IPS-11a (cell line): ENCODE data around the gene MIF4GD.
"Not testable (repeated sequence)": the region's sequence is repeated elsewhere in the genome, so short reads cannot be mapped to it uniquely, and the experiment has no call there.

Experiments
- H3K4me3 ChIP-seq: one replicate; pipeline ENCODE4 v1.5.1; 2013; ENCODE audit warnings: low read depth, low read length, control low read depth

Gene MIF4GD

GRCh38 chr17:75262112-75262606 is 8.9 kb downstream of the MIF4GD start:
- H3K4me3 ChIP-seq: peak overlapping the region; percentile 82

DNA sequence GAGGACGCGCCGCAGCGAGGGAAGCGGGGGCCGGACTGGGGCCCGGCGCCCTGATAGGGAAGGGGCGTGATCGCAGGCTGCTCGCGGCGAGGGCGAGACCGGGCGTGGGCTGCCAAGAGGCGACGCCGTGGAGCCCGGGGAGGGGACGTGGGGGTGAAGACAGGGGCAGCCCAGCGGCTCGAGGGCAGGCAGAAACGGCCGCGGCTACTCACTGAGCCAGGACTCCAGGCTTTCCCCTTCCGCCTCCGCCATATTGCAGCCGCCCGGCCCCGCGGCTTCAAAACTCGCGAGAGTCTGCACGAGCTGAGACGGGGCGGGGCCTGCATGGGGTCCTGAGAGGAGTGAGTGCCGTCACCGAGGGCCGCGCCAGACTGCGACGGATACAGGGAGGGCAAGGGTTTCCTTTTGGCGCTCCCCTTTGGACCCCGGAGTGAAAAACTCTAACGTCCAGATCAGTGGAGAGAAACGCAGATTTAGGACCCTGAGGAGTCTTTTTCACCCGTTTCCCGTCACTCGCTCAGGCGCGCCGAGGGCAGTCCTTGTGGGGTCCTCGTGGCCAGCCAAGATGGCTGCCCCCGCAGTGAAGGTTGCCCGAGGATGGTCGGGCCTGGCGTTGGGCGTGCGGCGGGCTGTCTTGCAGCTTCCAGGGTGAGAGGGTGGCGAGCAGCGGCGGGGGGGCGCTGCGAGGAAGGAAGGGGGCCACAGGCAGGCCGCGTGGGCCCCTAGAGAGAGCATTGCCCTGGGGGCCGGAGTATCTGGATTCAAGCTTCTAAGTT is 9.5 kb downstream of the MIF4GD start, which contains the start of the genes GGA3 and MRPS7:
Gene GGA3 (minus strand): TSS at position 271 of the 776 bp plus-strand sequence. CDS start 19 bp downstream, at position 252.
Gene MRPS7 (plus strand): TSS at position 544 of the 776 bp plus-strand sequence. CDS start 22 bp downstream, at position 566.
- H3K4me3 ChIP-seq: peak within 1 kb of the TSS; percentile 82

- peak overlapping the region; percentile 82 for H3K4me3 ChIP-seq
Measured at GRCh38 chr17:75260641-75261335, 10.2 kb downstream of the MIF4GD start.

DNA sequence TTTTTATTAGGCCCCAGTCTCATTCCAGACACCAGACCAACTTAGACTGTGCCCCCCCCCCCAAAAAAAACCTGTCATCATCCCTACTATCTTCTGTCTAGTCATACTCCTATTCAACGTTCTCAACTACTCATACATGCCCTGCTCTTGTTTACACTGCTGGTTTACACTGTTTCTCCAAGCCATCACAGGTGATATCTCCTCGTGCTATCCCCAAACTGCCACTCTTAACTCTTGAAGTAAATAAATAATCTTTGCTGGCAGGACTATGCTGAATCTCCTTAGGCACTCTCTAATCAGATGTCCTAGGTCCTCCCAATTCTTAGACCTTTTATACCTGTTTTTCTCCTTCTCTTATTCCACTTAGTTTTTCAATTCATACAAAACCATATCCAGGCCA is 13.8 kb downstream of the MIF4GD start:
- H3K4me3 ChIP-seq: not testable (repeated sequence)

DNA sequence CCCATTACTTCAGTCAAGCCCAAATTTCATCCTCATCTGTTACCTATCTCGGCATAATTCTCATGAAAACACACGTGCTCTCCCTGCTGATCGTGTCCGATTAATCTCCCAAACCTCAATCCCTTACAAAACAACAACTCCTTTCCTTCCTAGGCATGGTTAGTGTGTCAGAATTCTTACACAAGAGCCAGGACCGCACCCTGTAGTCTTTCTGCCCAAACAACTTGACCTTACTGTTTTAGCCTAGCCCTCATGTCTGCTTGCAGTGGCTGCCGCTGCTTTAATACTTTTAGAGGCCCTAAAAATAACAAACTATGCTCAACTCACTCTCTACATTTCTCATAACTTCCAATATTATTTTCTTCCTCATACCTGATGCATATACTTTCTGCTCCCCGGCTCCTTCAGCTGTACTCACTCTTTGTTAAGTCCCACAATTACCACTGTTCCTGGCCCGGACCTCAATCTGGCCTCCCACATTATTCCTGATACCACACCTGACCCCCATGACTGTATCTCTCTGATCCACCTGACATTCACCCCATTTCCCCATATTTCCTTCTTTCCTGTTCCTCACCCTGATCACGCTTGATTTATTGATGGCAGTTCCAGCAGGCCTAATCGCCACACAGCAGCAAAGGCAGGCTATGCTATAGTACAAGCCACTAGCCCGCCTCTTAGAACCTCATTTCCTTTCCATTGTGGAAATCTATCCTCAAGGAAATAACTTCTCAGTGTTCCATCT is 14.9 kb downstream of the MIF4GD start:
- not testable (repeated sequence) for H3K4me3 ChIP-seq

DNA sequence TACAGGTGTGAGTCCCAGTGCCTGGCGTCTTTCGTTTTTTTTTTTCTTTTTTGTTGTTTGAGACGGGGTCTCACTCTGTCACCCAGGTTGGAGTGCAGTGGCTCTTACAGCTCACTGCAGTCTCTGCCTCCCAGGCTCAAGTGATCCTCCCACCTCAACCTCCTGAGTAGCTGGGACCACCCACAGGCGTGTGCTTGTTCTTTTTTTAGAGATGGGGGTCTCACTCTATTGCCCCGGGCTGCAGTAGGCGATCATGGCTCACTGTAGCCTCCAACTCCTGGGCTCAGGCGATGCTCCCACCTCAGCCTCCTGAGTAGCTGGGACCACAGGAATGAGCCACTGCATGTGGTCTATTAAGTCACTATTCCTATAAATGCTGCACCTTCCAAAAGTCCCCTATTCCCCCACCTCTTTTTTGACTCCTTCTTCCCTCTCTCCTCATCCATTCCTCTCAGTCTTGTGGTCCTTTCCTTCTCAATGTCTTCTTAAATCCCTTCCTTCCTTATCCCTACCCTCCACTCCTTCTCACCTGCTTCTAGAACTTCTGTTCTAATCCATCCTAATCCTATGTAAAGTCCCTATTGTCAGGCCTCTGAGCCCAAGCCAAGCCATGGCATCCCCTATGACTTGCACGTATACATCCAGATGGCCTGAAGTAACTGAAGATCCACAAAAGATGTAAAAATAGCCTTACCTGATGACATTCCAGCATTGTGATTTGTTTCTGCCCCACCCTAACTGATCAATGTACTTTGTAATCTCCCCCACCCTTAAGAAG is 18.8 kb downstream of the MIF4GD start:
- H3K4me3 ChIP-seq: no peak overlapping the region

DNA sequence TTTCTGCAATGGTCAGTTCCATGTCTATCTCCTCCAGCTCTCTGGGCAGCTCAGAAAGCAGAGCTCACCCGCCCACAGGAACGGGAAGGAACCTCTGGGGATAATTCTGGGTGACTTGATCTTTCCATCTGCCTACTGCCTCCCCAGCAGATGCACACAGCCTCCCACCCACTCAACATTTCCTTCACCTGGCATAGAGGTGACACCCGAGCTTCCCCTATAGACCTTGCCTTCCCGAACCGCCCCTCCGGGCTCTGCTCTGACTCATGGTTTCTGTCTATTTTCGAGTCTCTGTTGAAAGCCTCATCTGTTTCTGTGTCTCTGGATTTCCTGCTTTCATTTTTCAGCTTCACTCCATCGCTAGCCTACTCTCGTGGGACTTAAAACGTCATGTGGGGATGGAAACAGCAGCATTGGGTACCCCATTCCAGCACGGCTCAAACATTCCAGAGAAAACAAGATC is 21.0 kb downstream of the MIF4GD start:
- H3K4me3 ChIP-seq: no peak overlapping the region

GRCh38 chr17:75249564-75249963 is 21.5 kb downstream of the MIF4GD start:
- H3K4me3 ChIP-seq: no peak overlapping the region

- no peak overlapping the region for H3K4me3 ChIP-seq
Measured at GRCh38 chr17:75246404-75246803, 24.6 kb downstream of the MIF4GD start.

- H3K4me3 ChIP-seq: no peak overlapping the region
Measured at GRCh38 chr17:75245011-75245410, 26.0 kb downstream of the MIF4GD start.

GRCh38 chr17:75244133-75244866 is 26.7 kb downstream of the MIF4GD start:
- H3K4me3 ChIP-seq: no peak overlapping the region

DNA sequence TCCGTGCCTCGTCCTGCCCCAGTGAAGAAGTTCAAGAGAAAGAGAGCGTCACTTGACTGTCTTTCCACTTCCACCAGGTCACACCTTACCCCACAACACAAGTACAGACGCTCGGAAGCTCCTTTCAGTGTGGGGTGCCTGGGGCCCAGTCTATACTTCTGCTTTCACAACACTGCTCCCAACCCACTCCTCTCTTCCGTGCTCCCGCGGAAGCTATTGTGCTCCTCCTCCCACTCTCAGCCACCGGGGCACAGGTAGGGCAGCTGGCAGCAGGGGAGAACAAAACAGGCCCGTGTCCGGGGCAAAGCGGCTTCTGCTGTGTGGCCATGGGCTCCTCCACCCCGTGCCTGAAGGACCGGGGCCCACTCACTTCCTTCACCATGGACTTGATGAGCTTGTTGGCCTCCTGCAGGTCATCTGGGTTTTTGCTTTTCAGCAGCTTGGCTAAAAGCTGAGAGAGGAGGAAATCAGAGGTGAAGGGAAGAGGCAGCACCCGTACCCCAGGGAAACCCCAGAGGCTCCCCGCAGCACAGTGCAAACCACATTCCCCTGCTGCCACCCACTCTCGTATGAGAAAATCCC is 28.5 kb downstream of the MIF4GD start:
- H3K4me3 ChIP-seq: no peak overlapping the region

DNA sequence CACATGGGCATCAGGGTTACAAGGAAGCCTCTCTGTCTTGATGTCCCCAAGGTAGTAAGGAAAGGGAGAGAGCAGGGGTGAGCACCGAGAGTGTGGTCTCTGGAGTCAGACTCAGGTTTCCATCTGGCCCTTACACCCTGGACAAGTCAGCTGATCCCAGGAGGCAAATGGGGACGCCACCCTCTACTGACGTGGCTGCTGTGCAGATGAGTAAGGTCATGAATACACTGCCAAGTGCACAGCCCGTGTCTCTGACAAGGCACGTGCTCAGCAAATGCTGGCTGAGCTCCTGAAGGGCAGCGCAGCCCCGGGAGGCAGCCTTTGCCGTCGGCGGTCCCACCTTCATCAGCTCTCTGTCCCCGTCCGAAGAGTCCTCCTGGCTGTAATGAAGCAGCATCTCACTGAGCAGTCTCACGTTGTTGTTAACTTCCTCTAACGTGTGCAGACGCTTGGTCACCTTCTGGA is 29.0 kb downstream of the MIF4GD start:
- H3K4me3 ChIP-seq: no peak overlapping the region

DNA sequence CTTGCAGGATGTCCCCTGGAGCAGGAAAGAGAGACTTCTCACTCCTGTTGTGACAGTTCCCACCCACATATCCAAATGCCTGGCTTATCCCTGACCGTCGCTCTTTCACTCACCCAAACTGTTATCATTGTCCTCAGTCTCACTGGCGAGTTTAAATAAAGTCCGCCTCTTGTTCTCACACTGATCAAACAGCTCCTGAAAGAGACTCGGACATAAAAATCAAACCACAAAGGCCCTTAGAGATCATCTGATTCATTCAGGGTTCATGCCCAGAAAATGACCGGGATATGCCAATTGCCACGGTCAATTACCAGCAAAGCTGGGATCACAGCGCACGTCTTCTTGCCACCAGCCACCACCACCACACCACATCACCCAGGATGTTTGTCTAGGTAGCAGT is 29.5 kb downstream of the MIF4GD start:
- no peak overlapping the region for H3K4me3 ChIP-seq

- no peak overlapping the region for H3K4me3 ChIP-seq
Measured at GRCh38 chr17:75241143-75241430, 29.9 kb downstream of the MIF4GD start.

DNA sequence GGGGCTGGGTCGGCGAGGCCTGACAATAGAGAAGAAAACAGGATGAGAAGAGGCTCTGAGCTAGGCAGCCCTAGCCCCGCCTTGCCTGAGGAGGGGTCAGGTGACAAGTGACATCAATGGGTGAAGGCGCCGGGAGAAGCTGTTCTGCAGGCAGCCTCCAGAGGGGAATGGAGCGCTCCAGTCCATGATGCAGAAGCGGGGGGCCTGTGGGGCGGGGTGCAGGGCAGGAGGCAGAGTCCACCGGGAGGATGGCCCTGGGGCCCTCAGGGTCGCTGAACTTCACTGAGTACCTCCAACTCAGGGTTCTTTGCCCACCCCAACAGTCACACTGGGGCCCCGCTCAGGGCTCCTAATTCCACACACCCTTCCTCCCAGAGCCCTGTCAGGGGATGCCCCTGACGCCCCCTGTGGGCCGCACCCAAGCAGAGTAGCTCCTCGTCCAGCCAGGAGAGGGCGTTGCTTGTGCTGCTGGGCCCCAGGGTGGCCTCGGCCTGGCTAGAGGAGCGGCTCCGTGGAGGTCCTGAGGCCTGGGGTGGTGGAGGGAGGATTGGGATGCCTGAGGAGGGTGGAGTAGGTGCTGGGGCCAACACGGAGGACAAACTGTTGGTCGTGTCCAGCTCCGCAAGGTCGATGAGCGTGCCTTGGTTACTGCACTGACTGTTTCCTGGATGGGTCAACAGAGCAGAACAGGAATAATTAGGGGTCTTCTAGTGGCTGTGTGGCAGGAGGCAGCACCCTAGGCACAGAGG is 30.5 kb downstream of the MIF4GD start:
- no peak overlapping the region for H3K4me3 ChIP-seq

DNA sequence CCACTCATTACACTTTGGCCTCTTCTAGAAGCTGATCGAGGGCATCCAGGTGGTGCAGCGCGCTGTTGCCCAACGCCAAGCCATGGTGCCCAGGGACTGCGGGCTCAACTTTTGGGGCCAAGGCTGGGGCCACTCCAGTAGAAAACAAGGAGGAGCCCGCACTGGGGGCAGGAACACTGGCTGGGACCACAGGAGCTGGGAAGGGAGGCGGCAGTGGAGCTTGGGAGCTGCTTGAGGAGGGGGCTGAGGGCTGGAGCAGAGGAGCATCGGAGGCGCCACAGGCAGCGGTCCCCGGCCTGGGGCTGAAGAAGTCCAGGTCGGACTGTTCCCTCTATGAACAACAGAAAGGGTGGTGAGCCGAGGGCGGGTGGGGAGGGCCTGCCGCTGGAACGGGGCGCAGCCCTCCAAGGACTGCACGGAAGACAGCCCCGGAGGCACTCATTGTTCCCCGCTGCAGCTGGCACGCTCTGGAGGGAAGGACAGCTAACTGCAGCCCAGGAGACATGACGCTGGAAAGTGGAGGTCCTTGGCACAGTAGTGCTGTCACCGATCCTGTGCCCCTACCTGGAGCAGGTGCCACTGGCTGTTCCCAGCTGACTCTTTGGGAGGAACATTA is 31.1 kb downstream of the MIF4GD start:
- H3K4me3 ChIP-seq: no peak overlapping the region

- no peak overlapping the region for H3K4me3 ChIP-seq
Measured at GRCh38 chr17:75239214-75239613, 31.8 kb downstream of the MIF4GD start.
